Caco-2 (cell line): ENCODE results near the gene EDRF1. TPM values are rescaled to one million over a fixed set of nuclear protein-coding genes. Genes with fewer than 3 reads are reported as not detected.

Experiments
- BruUV-seq: library from RNA; stranded (reverse); fragments of 400-500 nt; replicated peaks from 2 replicates; lab custom pipeline; 2021; lab: Mats Ljungman, UMichigan
- CTCF ChIA-PET: fragments of 300-600 bp; sonication (Branson Sonifier 250); formaldehyde crosslinking; loops from one replicate; lab custom pipeline; 2022; ENCODE audit warnings: antibody characterized with exemption; lab: Charles Lee
- POLR2A ChIA-PET: fragments of 300-600 bp; sonication (Branson Sonifier 250); formaldehyde crosslinking; loops from one replicate; lab custom pipeline; 2022; ENCODE audit warnings: antibody characterized with exemption; lab: Charles Lee
- DNase-seq, 2 experiments: peaks; one replicate each; pipeline versions ENCODE4 v3.0.0 to v3.0.0-alpha.2; 2020 to 2022
- H3K27me3 ChIP-seq: replicated peaks from 2 replicates; pipeline ENCODE4 v1.6.0; 2011; ENCODE audit warnings: low read length; ENCODE audit not compliant: control insufficient read depth, insufficient read depth
- H3K36me3 ChIP-seq: 2 replicates; pipeline ENCODE4 v1.5.1; 2011; ENCODE audit warnings: low read length; ENCODE audit not compliant: control insufficient read depth, insufficient read depth
- H3K4me1 ChIP-seq: fragments of 250-450 bp; sonication (Bioruptor Pico); 2 replicates; pipeline ENCODE4 v1.5.1; 2020; ENCODE audit warnings: mild to moderate bottlenecking
- H3K4me3 ChIP-seq: 2 replicates; pipeline ENCODE4 v1.5.1; 2011; ENCODE audit warnings: low read depth, mild to moderate bottlenecking, control low read depth, low read length
- H3K9me3 ChIP-seq: fragments of 250-450 bp; sonication (Bioruptor Pico); 2 replicates; pipeline ENCODE4 v1.5.1; 2020; ENCODE audit warnings: mild to moderate bottlenecking, moderate library complexity
- H3K27ac Mint-ChIP-seq: one replicate; pipeline ENCODE4 v1.8.0; 2022; ENCODE audit warnings: mixed read lengths; ENCODE audit not compliant: unreplicated experiment
- H3K27me3 Mint-ChIP-seq: one replicate; pipeline ENCODE4 v1.8.0; 2022; ENCODE audit warnings: mixed read lengths; ENCODE audit not compliant: insufficient read depth, unreplicated experiment
- H3K36me3 Mint-ChIP-seq: one replicate; pipeline ENCODE4 v1.8.0; 2022; ENCODE audit warnings: mild to moderate bottlenecking, mixed read lengths; ENCODE audit not compliant: insufficient read depth, unreplicated experiment
- H3K4me1 Mint-ChIP-seq: one replicate; pipeline ENCODE4 v1.8.0; 2022; ENCODE audit warnings: low read depth, mixed read lengths; ENCODE audit not compliant: unreplicated experiment
- H3K4me3 Mint-ChIP-seq: one replicate; pipeline ENCODE4 v1.8.0; 2022; ENCODE audit warnings: mild to moderate bottlenecking, moderate library complexity, mixed read lengths; ENCODE audit not compliant: unreplicated experiment
- H3K9me3 Mint-ChIP-seq: one replicate; pipeline ENCODE4 v1.8.0; 2022; ENCODE audit warnings: mixed read lengths; ENCODE audit not compliant: unreplicated experiment
- intact Hi-C: fragments of 100-400 bp; cut with micrococcal nuclease; formaldehyde crosslinking; loops from one replicate; pipeline ENCODE4 v1.10.0; 2022; ENCODE audit not compliant: unreplicated experiment
- total RNA-seq: library from RNA; stranded (reverse); gene quantifications from 2 replicates; pipeline ENCODE4 v1.2.3, GENCODE V29; 2022
- TF ChIP-seq, protein P1 (sequence below), 2 experiments: fragments of 200-600 bp in 1 of 2; IDR thresholded peaks; 1 replicate in 1 of 2; 2 replicates in 1 of 2; pipeline versions ENCODE4 v1.5.1 to v1.8.0; 2011 to 2022; ENCODE audit warnings: antibody characterized with exemption in 1 of 2, control low read depth in 1 of 2, inconsistent platforms in 1 of 2, low read depth in 1 of 2, low read length in 1 of 2, mild to moderate bottlenecking in 1 of 2, moderate library complexity in 1 of 2; ENCODE audit not compliant: insufficient read depth in 1 of 2, severe bottlenecking in 1 of 2, unreplicated experiment in 1 of 2

The EDRF1 gene
- total RNA-seq, 1 experiment from 2014 or later = 40.9 TPM

DNA sequence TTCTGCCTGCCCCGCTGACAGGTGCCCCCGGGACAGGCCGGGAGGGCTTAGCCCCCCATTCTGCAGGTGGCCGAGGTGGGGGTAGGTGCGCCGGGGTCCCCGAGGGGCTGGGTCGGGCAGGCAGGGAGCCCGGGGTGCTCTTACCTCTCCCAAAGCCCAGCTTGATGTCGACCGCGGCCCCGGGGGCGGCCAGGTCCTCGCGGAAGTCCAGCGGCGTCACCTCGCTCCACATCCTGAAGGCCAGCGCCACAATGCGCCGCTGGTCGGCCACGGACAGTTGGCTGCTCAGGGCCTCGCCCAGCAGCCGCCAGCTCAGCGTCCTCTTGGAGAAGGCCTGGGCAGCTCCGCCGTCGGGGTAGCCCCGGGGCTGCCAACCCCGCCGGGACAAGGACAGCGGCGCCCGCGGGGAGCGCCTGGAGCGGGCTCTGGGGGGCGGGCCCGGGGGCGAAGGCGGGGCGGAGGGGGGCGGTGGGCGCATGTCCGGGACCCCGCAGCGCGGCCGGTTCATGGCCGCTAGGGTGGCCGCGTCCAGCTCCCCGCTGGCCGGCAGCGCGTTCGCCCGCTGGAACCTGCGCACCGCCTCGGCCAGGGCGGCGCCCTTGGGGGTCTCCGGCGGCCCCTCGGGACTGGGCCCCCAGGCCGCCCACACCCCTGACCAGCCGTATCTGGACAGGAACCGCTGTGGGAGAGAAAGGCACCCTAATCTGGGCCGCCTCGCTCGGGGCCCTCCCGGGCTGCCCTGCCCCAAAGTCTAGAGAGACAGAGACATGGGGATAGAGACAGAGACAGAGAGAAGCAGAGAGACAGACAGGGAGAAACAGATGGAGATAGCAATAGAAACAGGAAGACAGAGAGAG is 54.4 kb downstream of the EDRF1 start:
- Mint-ChIP-seq H3K27ac (no peak overlapping the region), H3K9me3 (peaks cover 12% of the 10 kb centered on the region), H3K4me1 (no peaks in the 10 kb centered on the region), H3K4me3 (no peak overlapping the region), H3K36me3 (peaks cover 5% of the 10 kb centered on the region), H3K27me3 (peaks cover 5% of the 10 kb centered on the region)
- no TSS peak for BruUV-seq
- ChIA-PET POLR2A (no interaction called here), CTCF (no interaction called here)
- no peaks in the 10 kb centered on the region for H3K9me3 ChIP-seq
- DNase-seq = no peak
- H3K4me1 ChIP-seq = no peaks in the 10 kb centered on the region
- intact Hi-C loops = no loop called here
- H3K4me3 ChIP-seq = no peak overlapping the region
- TF ChIP-seq, protein P1, sequence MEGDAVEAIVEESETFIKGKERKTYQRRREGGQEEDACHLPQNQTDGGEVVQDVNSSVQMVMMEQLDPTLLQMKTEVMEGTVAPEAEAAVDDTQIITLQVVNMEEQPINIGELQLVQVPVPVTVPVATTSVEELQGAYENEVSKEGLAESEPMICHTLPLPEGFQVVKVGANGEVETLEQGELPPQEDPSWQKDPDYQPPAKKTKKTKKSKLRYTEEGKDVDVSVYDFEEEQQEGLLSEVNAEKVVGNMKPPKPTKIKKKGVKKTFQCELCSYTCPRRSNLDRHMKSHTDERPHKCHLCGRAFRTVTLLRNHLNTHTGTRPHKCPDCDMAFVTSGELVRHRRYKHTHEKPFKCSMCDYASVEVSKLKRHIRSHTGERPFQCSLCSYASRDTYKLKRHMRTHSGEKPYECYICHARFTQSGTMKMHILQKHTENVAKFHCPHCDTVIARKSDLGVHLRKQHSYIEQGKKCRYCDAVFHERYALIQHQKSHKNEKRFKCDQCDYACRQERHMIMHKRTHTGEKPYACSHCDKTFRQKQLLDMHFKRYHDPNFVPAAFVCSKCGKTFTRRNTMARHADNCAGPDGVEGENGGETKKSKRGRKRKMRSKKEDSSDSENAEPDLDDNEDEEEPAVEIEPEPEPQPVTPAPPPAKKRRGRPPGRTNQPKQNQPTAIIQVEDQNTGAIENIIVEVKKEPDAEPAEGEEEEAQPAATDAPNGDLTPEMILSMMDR (IDR thresholded peaks at IDR 0.05; ENCODE audit: insufficient read depth in 1 of 2, low read depth in 1 of 2, low read length in 1 of 2, severe bottlenecking in 1 of 2, unreplicated experiment in 1 of 2) = no peak
- H3K27me3 ChIP-seq = no peaks in the 10 kb centered on the region
- H3K36me3 ChIP-seq = no peaks in the 10 kb centered on the region

DNA sequence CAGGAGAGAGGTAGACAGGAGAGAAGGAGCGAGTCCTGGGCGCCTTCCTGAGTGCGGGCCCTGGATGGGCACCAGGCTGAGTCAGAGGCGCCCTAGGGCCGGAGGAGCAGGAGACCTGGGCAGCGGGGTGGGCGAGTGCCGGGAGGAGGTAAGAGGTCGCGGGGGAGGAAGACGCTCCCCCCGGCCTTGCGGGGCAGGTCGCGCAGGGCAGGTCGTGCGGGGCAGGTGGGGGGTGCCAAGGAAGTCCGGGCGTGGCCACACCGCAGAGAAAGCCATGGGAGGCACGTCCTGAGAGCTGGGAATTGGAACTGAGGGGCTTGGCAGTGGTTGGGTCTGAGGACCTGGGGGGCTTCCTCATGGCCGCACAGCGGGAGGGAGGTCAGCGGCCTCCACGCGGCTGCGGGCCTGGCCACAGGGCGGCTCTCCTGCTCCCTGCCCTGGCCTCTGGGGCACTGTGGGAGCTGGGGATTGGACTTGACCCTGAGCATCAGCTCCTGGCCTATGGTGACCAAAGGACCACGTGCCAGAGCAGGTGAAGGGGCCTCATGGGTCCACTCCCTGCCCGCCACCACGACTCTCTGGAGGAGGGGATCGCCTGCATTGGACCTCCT is 55.2 kb downstream of the EDRF1 start:
- Mint-ChIP-seq H3K27ac (no peak overlapping the region), H3K9me3 (peaks cover 19% of the 10 kb centered on the region), H3K4me3 (no peak overlapping the region), H3K4me1 (no peaks in the 10 kb centered on the region), H3K36me3 (peaks cover 5% of the 10 kb centered on the region), H3K27me3 (peaks cover 9% of the 10 kb centered on the region)
- Histone ChIP-seq H3K9me3 (no peaks in the 10 kb centered on the region), H3K4me1 (no peaks in the 10 kb centered on the region), H3K27me3 (no peaks in the 10 kb centered on the region), H3K4me3 (no peak overlapping the region), H3K36me3 (no peaks in the 10 kb centered on the region)
- no TSS peak for BruUV-seq
- ChIA-PET POLR2A (no interaction called here), CTCF (no interaction called here)
- intact Hi-C loops = no loop called here
- DNase-seq = no peak
- TF ChIP-seq, protein P1 (IDR thresholded peaks at IDR 0.05; ENCODE audit: insufficient read depth in 1 of 2, low read depth in 1 of 2, low read length in 1 of 2, severe bottlenecking in 1 of 2, unreplicated experiment in 1 of 2) = no peak

DNA sequence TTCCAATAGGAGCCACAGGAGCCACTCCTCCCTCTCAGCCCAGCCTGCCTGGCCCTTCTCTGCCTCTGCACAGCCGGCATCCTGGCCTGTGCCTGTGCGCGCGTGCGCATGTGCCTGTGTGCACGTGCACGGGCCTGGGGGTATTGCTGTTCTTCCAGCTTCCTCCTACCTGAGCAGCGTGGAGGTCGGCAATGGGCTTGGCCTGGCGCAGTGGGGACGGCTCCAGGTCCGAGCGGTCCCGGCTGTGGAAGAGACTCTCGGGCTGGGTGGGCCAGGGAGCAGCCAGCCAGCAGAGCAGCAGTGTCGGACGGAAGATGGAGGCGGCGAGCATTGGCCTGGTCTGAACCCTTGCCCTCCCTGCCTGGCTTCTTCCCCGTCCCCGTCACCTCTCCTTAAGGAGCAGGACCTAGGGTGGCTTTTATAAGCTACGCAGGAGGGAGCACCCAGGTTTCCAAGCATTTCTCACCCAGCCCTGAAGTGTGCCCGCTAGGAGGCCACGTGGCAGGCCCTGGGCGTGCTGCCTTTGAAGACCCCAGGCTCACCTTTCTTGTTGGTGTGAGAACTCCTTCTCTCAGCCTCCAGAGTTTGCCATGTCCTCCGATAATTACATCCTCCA is 56.1 kb downstream of the EDRF1 start, which contains the start of gene MMP21:
Gene MMP21, minus strand, starts transcription at position 331 of the 616 bp plus-strand sequence. Its CDS starts 0 bp downstream, at position 331.
- Histone ChIP-seq H3K4me3 (no peak within 1 kb of the TSS), H3K36me3 (no peaks in the 10 kb centered on the region), H3K4me1 (no peaks in the 10 kb centered on the region), H3K27me3 (no peaks in the 10 kb centered on the region), H3K9me3 (no peaks in the 10 kb centered on the region)
- no peak for DNase-seq
- TF ChIP-seq, protein P1 (IDR thresholded peaks at IDR 0.05; ENCODE audit: insufficient read depth in 1 of 2, low read depth in 1 of 2, low read length in 1 of 2, severe bottlenecking in 1 of 2, unreplicated experiment in 1 of 2) = no peak
- intact Hi-C loops = no loop called here
- H3K9me3 Mint-ChIP-seq = peaks cover 19% of the 10 kb centered on the region
- H3K36me3 Mint-ChIP-seq = peaks cover 5% of the 10 kb centered on the region
- CTCF ChIA-PET = no interaction called here
- H3K27me3 Mint-ChIP-seq = peaks cover 9% of the 10 kb centered on the region
- no peaks in the 10 kb centered on the region for H3K4me1 Mint-ChIP-seq
- no TSS peak for BruUV-seq
- no peak within 1 kb of the TSS for H3K4me3 Mint-ChIP-seq
- POLR2A ChIA-PET = no interaction called here
- no peak within 1 kb of the TSS for H3K27ac Mint-ChIP-seq
